Loucy (cell line): Measurements from ENCODE around the gene TPI1.

ENCODE experiments used
- EZH2phosphoT487 ChIP-seq: fragments of 200-600 bp; IDR thresholded peaks from 2 replicates; pipeline ENCODE4 v1.6.1; 2018; ENCODE audit warnings: antibody characterized with exemption, mild to moderate bottlenecking, moderate library complexity, borderline replicate concordance
- TF ChIP-seq, protein P1 (sequence below): fragments of 200-600 bp; sonication (generic); conservative IDR thresholded peaks from 2 replicates; pipeline ENCODE4 v1.5.1; 2014; ENCODE audit warnings: mild to moderate bottlenecking, antibody characterized with exemption, low read length

- no peak for TF ChIP-seq EZH2phosphoT487
- TF ChIP-seq, protein P1, sequence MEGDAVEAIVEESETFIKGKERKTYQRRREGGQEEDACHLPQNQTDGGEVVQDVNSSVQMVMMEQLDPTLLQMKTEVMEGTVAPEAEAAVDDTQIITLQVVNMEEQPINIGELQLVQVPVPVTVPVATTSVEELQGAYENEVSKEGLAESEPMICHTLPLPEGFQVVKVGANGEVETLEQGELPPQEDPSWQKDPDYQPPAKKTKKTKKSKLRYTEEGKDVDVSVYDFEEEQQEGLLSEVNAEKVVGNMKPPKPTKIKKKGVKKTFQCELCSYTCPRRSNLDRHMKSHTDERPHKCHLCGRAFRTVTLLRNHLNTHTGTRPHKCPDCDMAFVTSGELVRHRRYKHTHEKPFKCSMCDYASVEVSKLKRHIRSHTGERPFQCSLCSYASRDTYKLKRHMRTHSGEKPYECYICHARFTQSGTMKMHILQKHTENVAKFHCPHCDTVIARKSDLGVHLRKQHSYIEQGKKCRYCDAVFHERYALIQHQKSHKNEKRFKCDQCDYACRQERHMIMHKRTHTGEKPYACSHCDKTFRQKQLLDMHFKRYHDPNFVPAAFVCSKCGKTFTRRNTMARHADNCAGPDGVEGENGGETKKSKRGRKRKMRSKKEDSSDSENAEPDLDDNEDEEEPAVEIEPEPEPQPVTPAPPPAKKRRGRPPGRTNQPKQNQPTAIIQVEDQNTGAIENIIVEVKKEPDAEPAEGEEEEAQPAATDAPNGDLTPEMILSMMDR: peak; percentile 81
These were observed 5.0 kb downstream of the TPI1 start for GRCh38 chr12:6872073-6873048.
